Caco-2 (cell line): ENCODE data around the gene SVOPL. TPM values are rescaled to one million over a fixed set of nuclear protein-coding genes. Genes with fewer than 3 reads are reported as not detected.

Experiments used
- BruUV-seq: library from RNA; stranded (reverse); fragments of 400-500 nt; replicated peaks from 2 replicates; lab custom pipeline; 2021; lab: Mats Ljungman, UMichigan
- CTCF ChIA-PET: fragments of 300-600 bp; sonication (Branson Sonifier 250); formaldehyde crosslinking; loops from one replicate; lab custom pipeline; 2022; ENCODE audit warnings: antibody characterized with exemption; lab: Charles Lee
- POLR2A ChIA-PET: fragments of 300-600 bp; sonication (Branson Sonifier 250); formaldehyde crosslinking; loops from one replicate; lab custom pipeline; 2022; ENCODE audit warnings: antibody characterized with exemption; lab: Charles Lee
- DNase-seq, 2 experiments: peaks; one replicate each; pipeline versions ENCODE4 v3.0.0 to v3.0.0-alpha.2; 2020 to 2022
- H3K27me3 ChIP-seq: replicated peaks from 2 replicates; pipeline ENCODE4 v1.6.0; 2011; ENCODE audit warnings: low read length; ENCODE audit not compliant: control insufficient read depth, insufficient read depth
- H3K36me3 ChIP-seq: 2 replicates; pipeline ENCODE4 v1.5.1; 2011; ENCODE audit warnings: low read length; ENCODE audit not compliant: control insufficient read depth, insufficient read depth
- H3K4me1 ChIP-seq: fragments of 250-450 bp; sonication (Bioruptor Pico); 2 replicates; pipeline ENCODE4 v1.5.1; 2020; ENCODE audit warnings: mild to moderate bottlenecking
- H3K4me3 ChIP-seq: 2 replicates; pipeline ENCODE4 v1.5.1; 2011; ENCODE audit warnings: low read depth, mild to moderate bottlenecking, control low read depth, low read length
- H3K9me3 ChIP-seq: fragments of 250-450 bp; sonication (Bioruptor Pico); 2 replicates; pipeline ENCODE4 v1.5.1; 2020; ENCODE audit warnings: mild to moderate bottlenecking, moderate library complexity
- H3K27ac Mint-ChIP-seq: one replicate; pipeline ENCODE4 v1.8.0; 2022; ENCODE audit warnings: mixed read lengths; ENCODE audit not compliant: unreplicated experiment
- H3K27me3 Mint-ChIP-seq: one replicate; pipeline ENCODE4 v1.8.0; 2022; ENCODE audit warnings: mixed read lengths; ENCODE audit not compliant: insufficient read depth, unreplicated experiment
- H3K36me3 Mint-ChIP-seq: one replicate; pipeline ENCODE4 v1.8.0; 2022; ENCODE audit warnings: mild to moderate bottlenecking, mixed read lengths; ENCODE audit not compliant: insufficient read depth, unreplicated experiment
- H3K4me1 Mint-ChIP-seq: one replicate; pipeline ENCODE4 v1.8.0; 2022; ENCODE audit warnings: low read depth, mixed read lengths; ENCODE audit not compliant: unreplicated experiment
- H3K4me3 Mint-ChIP-seq: one replicate; pipeline ENCODE4 v1.8.0; 2022; ENCODE audit warnings: mild to moderate bottlenecking, moderate library complexity, mixed read lengths; ENCODE audit not compliant: unreplicated experiment
- H3K9me3 Mint-ChIP-seq: one replicate; pipeline ENCODE4 v1.8.0; 2022; ENCODE audit warnings: mixed read lengths; ENCODE audit not compliant: unreplicated experiment
- CTCF ChIP-seq, 2 experiments: fragments of 200-600 bp in 1 of 2; IDR thresholded peaks; 1 replicate in 1 of 2; 2 replicates in 1 of 2; pipeline versions ENCODE4 v1.5.1 to v1.8.0; 2011 to 2022; ENCODE audit warnings: antibody characterized with exemption in 1 of 2, control low read depth in 1 of 2, inconsistent platforms in 1 of 2, low read depth in 1 of 2, low read length in 1 of 2, mild to moderate bottlenecking in 1 of 2, moderate library complexity in 1 of 2; ENCODE audit not compliant: insufficient read depth in 1 of 2, severe bottlenecking in 1 of 2, unreplicated experiment in 1 of 2
- intact Hi-C: fragments of 100-400 bp; cut with micrococcal nuclease; formaldehyde crosslinking; loops from one replicate; pipeline ENCODE4 v1.10.0; 2022; ENCODE audit not compliant: unreplicated experiment
- total RNA-seq: library from RNA; stranded (reverse); gene quantifications from 2 replicates; pipeline ENCODE4 v1.2.3, GENCODE V29; 2022

Gene SVOPL
- total RNA-seq, 1 experiment from 2014 or later, result 0.27 TPM

DNA sequence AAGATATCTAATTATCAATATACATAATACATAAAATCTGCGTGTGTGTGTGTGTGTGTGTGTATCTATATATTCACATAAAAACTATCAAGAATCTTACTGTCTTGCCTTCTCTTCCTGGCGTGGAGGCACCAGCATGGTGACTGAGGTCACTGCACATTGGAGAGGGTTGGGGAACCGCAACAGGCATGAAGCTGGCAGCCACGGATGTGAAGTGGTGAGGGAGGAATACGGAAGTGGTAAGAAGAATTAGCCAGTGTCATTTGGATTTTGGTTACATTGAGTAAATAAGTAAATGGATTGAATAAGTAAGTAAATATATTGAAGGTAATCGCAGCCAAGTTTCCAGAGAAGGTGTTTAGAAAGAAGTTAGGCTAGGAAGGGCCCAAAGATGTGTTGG is 156.0 kb downstream of the SVOPL start:
- no peak overlapping the region for H3K27ac Mint-ChIP-seq
- no peak for DNase-seq
- Histone ChIP-seq H3K27me3 (no peaks in the 10 kb centered on the region), H3K9me3 (no peaks in the 10 kb centered on the region), H3K36me3 (peaks cover 2% of the 10 kb centered on the region), H3K4me3 (no peak overlapping the region), H3K4me1 (no peaks in the 10 kb centered on the region)
- POLR2A ChIA-PET, result no interaction called here
- no peaks in the 10 kb centered on the region for H3K4me1 Mint-ChIP-seq
- no peak overlapping the region for H3K4me3 Mint-ChIP-seq
- H3K9me3 Mint-ChIP-seq, result peaks cover 33% of the 10 kb centered on the region
- CTCF ChIA-PET, result no interaction called here
- TF ChIP-seq CTCF (IDR thresholded peaks at IDR 0.05; ENCODE audit: insufficient read depth in 1 of 2, low read depth in 1 of 2, low read length in 1 of 2, severe bottlenecking in 1 of 2, unreplicated experiment in 1 of 2), result no peak
- BruUV-seq, result no TSS peak
- intact Hi-C loops, result no loop called here
- H3K27me3 Mint-ChIP-seq, result no peaks in the 10 kb centered on the region
- peaks cover 73% of the 10 kb centered on the region for H3K36me3 Mint-ChIP-seq

Other genes with a start within 250 kb of the SVOPL start
- gene TRIM24, start 241.1 kb downstream of the SVOPL start, total RNA-seq, result 54.7 and 58.2 TPM in 2 replicates
- gene TMEM213, start 96.6 kb upstream of the SVOPL start, total RNA-seq, result not detected in 2 replicates
- gene ATP6V0A4, start 96.8 kb upstream of the SVOPL start, total RNA-seq, result 1.2 and 1.5 TPM in 2 replicates